ENCODE data around the gene MRPL54.
"Not testable (repeated sequence)": the region's sequence is repeated elsewhere in the genome, so short reads cannot be mapped to it uniquely, and the experiment has no call there.

The MRPL54 gene

DNA sequence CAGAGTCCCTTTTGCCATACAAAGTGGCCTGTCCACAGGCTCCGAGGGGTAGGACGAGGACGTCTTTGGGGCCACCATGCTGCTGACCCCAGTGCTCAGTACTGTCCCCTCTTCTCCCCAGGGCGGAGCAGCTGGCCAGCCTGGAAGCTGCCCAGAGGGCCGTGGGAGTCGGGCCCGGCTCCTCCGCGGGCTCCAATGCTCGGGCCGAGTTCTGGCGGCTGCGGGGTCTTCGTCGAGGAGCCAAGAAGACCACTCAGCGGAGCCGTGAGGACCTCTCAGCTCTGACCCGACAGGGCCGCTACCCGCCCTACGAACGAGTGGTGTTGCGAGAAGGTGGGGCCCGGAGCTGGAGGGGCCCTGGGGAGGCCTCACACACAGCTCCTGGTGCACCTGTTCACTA is 22.1 kb upstream of the MRPL54 start:
- no peak for DNase-seq (ENCODE audit: low read depth)

DNA sequence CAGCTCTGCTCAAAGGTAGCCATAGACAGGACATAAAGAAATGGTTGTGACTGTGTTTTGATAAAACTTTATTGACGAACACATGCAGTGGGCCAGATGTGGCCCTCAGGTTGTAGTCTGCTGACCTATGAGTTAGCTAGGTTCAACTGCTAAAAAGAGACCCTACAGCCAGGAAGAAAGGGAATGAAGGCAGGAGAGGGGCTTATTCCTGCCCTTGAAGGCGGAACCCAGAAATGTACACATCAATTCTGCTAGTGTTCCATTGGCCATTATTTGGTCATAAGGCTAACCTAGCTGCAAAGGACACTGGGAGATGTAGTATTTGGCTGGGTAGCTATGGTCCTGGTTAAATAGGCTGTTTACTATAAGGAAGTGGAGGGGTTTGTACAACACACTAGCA is 19.0 kb upstream of the MRPL54 start:
- DNase-seq (ENCODE audit: low read depth): no peak

DNA sequence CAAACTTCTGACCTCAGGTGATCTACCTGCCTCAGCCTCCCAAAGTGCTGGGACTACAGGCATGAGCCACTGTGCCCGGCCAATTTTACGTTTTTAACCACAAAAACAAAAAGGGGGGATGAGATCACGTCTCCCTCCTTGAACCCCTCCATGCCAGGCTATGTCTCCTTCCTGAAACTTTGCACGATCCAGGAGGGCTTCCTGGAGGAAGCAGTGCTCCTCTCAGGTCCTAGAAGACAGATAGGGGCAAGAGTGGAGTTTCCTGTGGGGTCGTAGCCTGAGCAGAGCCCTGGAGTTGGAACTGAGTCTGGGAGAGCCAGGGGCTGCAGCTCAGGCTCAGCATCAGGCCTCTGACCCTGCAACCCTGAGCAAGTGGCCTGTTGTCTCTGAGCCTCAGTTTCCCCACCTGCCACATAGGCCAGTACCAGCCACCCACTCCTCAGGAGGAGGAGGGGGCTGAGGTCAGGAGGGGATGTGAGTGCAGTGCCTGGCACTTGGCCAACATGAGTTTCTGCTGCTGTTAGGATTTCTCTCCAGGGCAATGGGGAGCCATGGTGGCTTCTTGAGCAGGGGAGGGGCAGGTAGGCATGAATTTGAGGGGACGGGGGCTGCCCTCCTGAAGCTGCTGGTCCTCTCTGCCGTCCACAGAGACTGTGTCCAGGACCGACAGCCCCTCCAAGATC is 17.0 kb upstream of the MRPL54 start:
- no peak for DNase-seq (ENCODE audit: low read depth)

DNA sequence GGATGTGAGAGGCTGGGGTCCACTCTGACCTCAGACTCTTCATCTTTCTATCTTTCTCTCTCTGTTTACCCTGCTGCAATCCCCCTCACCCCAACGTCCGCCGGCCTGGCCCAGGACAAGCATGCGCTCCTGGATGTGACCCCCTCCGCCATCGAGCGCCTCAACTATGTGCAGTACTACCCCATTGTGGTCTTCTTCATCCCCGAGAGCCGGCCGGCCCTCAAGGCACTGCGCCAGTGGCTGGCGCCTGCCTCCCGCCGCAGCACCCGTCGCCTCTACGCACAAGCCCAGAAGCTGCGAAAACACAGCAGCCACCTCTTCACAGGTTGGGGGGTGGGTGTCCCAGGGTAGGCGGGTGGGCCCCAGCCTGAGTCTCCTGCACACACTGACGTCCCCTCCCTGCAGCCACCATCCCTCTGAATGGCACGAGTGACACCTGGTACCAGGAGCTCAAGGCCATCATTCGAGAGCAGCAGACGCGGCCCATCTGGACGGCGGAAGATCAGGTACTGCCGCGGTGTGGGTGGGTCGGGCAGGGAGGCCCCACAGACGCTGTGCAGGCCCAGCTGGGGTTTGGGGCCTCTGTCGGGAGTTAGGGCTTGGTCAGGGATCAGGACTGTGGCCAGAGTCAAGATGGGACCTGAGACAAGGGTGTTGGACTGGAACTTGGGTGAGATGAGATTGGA is 16.0 kb upstream of the MRPL54 start:
- no peak for DNase-seq (ENCODE audit: low read depth)

DNA sequence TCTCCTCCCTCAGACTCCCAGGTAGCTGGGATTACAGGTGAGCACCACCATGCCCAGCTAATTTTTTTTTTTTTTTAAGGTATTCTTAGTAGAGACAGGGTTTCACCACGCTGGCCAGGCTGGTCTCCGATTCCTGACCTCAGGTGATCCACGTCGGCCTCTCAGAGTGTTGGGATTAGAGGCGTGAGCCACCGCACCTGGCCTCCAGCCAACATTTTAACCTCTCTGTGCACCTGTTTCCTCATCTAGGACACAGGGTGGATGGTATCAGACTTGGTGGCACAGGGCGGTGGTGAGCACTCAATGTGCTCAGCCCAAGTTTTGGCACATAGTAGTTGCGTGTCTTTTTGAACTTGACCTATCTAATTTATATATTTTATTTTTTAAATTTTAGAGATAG is 13.5 kb upstream of the MRPL54 start:
- DNase-seq (ENCODE audit: low read depth): no peak

DNA sequence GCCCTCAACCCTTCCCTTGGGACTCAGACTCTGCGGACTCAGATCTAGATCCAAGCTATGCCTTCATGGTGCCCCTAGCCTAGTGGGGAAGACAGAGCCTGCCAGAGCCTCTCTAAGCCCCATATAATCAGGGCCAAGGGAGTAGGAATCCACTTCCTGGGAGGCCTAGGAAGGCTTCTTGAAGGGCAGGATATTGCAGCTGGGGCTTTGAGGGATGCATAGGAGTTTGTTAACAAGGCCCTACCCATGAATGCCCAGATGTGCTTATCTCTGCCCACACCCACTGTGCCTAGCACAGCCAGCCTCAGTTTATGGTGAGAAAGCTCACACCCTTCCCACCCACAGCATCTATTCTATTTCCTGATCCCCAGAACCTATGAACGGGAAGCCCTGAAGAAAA is 12.3 kb upstream of the MRPL54 start:
- no peak for DNase-seq (ENCODE audit: low read depth)

DNA sequence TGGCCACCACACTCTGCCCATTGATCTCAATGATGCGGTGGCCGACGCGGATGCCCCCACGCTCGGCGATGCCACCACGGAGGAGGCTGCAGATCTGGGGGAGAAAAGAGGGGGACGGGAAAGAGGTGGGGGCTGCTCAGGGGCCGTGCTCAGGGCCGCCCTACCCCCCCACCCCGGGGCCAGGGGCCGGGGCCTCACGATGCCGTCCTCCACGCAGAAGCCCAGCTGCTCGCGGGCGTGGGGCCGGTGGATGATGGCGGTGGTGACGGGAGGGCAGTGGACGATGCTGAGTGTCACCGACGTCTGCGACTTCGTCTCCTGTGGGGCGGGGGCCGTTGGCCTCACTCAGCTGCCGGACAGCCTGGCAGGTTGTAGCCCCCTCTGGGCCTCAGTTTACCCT is 11.2 kb upstream of the MRPL54 start:
- no peak for DNase-seq (ENCODE audit: low read depth)

DNA sequence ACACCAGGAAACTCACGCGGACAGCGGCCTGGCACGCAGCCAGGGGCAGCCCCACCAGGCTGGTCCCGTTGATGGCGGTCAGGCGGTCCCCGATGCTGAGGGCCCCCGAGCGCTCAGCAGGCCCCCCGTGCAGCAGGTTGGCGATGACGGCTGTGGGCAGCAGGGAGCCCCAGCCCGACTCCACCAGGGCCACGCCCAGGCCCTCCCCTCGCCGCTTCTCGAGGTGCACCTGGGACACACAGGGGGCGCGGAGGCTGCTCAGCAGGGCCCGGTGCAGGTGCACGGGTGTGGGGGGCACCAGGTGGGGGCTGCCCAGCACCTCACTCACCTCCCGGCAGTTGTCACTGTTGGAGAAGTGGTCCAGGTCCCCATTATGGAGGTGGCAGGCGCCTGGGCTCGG is 10.0 kb upstream of the MRPL54 start:
- no peak for DNase-seq (ENCODE audit: low read depth)

DNA sequence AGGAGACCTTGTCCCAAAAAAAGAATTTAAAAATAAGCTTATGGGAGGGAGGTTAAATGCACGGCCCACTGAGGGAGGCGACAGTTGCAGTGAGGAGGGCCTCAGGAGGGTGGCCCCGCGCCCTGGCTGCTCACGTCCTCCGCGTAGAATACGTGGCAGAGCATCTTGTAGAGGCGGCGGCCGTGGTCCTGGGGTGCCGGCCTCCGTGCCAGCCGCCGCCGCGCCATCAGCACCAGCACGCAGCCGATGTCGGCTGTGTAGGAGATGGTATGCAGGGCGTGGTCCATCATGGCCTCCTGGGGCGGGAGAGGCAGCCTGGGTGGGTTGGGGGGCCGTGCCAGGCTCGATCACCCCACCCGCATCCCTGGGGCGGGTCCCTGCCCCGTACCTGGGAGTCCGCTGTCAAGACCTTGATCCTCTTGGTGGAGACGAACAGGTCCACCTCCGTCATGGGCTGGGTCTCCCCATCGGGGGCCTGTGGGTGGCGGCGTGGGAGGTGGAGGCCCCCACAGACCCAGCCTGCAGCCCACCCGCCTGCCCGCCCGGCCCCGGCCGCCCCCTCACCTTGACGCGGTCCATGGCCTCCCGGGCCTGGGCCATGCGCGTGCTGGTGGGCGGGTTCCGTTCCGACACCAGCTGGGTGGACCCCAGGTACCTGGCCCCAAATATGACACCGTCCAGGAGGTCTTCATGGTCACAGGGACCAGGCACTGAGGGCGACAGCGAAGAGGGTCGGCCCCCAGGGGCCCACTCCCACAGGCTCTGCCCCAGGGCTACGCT is 8.7 kb upstream of the MRPL54 start:
- DNase-seq (ENCODE audit: low read depth): no peak

DNA sequence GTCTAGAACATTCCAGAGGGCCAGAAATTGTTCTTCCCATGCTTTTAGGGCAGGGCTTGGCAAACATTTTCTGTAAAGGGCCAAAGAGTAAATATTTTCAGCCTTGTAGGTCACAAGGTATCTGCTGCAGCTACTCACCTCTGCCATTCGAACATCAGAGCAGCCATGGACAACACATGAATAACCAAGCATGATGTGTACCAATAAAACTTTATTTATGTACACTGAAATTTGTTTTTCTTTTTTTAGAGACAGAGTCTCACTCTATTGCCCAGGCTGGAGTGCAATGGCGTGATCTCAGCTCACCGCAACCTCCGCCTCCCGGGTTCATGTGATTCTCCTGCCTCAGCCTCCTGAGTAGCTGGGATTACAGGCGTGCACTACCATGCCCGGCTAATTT is 4.8 kb upstream of the MRPL54 start:
- not testable (repeated sequence) for DNase-seq (ENCODE audit: low read depth)

DNA sequence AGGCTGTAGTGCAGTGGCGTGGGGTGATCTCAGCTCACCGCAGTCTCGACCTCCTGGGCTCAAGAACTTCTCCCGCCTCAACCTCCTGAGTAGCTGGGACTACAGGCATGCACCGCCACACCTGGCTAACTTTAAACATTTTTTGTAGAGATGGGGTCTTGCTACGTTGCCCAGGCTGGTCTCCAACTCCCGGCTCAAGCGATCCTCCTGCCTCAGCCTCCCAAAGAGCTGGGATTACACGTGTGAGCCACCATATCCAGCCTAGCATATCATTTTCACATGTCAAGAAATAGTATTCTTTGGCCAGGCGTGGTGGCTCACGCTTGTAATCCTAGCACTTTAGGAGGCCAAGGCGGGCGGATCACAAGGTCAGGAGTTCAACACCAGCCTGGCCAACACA is 4.2 kb upstream of the MRPL54 start:
- DNase-seq (ENCODE audit: low read depth): not testable (repeated sequence)

DNA sequence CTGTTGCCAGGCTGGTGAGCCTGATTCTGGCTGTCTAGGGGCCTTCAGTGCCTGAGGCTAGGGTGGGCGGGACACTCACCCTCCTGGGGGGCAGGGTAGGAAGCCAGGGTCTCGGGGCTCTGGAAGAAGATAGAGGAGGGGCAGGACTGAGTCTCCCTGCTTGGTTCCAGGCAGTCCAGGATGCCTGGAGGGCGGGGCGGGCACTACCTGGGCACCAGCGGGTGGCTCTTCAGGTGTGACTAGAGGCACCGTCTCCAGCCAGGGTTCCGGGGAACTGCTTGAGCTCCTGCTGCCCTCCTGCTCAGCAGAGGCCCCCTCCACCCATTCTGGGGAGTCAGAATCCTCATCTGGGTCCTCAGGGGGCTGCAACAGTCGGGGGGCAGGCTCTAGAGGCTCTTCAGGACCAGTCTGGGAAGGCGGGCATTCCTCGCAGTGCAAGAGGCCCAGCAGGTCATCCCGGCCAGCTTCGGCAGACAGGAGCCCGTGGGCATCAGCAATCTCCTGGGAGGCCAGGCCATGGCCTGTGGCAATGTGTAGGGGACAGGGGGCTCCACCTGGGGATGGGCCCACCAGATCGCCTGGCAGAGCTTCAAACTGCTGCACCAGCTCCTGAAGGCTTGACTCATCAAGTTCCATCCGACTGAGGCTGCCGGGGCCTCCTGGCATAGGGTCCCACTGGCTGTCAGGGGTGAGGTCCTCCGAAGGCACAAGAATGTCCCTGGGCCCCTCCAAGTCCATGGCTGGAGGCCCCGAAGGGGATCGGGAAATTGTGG is 2.8 kb upstream of the MRPL54 start:
- DNase-seq (ENCODE audit: low read depth): no peak

DNA sequence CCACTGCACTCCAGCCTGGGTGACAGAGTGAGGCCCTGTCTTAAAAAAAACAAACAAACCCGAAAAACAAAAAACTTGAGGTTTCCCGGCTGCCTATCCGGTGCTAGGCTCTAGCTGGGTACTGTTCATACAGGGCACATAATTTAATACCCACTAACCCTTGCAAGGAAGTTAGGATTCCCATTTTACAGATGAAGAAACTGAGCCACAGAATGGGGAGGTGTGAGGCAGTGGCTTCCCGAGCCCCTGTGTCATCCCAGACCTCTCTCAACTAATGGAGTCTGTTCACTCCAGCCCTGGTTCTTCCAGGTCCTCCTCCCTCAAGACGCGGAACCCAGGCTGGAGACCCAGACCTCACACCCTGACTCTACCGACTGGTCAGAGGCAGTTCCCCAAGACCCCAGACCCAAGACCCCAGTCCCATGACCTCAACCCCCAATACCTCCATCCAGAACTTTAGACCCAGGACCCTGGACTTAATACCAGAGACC is 1.6 kb upstream of the MRPL54 start:
- no peak for DNase-seq (ENCODE audit: low read depth)

DNA sequence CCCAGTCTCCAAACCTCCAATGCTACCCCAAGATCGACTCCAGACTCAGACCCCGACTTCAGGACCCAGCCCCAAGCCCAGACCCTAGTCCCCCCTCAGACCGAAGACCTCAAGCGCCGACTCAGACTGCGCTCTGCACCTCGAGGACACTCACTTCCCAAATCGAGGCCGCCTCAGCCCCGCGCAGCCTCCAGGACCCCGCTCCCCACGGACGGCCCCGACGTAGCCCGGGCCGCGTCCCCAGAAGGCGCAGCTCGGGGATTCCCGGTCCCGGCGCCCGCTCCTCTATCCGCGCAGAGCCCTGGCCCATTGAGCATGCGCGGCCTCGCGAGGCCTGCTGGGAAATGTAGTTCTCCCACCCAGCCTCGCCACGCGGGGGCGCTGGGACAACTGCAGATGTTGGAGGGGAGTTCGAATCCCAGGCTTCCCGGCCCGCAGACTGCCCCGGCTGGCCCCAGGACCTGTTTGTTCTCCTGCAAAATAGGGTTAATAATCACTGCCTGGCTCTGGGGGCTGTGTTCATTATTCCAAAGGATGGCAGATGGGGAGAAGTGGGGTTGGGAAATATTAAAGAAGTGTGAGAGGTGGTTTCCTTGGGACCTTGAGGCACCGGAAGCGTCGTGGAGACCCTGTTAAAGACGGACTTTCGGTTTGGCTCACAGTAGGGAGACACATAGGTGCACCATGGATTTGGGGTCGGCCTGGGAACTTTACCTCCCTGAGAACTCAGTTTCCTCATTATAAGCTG is 926 bp upstream of the MRPL54 start, which contains the start of gene APBA3:
Gene APBA3, minus strand, starts transcription at position 311 of the 748 bp plus-strand sequence. CDS start 1,428 bp downstream, outside the sequence.
- peak; percentile 98 for DNase-seq (ENCODE audit: low read depth)

DNA sequence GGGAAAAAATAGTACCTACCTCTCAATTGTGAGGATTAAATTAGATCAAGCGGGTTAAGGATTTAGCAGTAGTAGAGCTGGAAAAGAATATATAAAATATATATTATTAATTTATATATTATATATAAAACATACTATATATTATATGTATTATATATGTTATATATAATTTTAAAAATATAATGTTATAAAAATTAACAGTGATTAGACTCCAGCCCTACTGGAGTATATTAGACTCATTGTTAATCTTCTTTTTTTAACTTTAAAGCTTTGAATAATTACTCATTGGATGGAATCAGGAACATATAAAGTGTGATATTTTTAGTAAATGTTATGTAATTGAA is 380 bp upstream of the MRPL54 start:
- DNase-seq (ENCODE audit: low read depth): no peak

DNA sequence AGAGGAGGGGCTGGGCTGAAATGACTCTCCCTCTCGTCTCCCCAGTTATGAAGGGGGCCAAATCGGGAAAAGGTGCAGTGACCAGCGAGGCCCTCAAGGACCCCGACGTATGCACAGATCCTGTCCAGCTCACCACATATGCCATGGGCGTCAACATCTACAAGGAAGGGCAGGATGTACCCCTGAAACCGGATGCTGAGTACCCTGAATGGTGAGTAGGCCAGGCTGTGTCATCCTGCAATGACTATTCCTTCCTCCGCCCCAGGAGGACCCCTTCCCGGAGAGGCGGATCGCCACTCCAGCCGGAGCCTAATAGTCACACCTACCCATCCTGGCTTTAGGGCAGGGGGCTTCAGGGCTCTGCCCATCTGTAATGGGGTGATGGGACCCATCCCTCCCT is 2.6 kb downstream of the MRPL54 start:
- no peak for DNase-seq (ENCODE audit: low read depth)

DNA sequence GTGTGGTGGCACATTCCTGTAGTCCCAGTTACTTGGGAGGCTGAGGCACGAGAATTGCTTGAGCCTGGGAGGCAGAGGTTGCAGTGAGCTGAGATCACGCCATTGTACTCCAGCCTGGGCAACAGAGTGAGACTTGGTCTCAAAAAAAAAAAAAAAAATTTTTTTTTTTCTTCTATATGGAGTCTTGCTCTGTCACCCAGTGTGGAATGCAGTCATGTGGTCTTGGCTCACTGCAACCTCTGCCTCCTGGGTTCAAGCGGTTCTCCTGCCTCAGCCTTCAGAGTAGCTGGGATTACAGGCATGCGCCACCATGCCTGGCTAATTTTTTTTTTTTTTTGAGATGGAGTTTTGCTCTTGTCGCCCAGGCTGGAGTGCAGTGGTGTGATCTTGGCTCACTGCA is 3.3 kb downstream of the MRPL54 start:
- not testable (repeated sequence) for DNase-seq (ENCODE audit: low read depth)

DNA sequence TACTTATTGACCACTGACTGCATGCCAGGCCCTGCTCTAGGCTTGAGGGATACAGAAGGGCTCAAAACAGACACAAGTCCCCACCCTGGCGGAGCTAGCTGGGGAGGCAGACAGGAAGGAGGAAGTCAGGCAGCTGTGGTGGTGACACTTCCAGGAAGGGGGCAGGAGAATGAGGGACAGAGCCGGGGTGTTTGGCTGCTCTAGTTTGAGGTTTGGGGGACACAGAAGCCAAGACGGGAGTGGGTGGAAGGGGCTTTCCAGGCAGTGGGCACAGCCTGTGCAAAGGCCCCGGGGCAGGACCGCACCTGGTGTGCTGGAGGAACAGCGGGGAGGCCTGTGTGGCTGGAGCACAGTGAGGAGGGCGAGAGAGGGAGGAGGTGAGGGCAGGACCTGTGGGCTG is 4.0 kb downstream of the MRPL54 start:
- DNase-seq (ENCODE audit: low read depth): no peak

DNA sequence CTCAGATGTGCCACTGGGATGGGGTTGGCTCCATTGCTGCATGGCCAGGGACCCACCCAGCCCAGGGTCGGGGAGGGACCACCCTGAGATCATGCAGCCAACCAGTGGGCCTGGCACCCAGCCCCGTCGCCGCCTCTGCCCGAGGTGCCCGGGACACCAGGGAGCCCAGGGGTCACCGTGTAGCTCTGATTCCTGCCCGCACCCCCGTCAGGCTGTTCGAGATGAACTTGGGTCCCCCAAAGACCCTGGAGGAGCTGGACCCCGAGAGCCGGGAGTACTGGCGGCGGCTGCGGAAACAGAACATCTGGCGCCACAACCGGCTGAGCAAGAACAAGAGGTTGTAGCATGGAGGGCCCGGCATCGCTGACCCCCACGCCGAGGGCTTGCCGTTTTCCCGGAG is 4.6 kb downstream of the MRPL54 start:
- DNase-seq (ENCODE audit: low read depth): no peak

DNA sequence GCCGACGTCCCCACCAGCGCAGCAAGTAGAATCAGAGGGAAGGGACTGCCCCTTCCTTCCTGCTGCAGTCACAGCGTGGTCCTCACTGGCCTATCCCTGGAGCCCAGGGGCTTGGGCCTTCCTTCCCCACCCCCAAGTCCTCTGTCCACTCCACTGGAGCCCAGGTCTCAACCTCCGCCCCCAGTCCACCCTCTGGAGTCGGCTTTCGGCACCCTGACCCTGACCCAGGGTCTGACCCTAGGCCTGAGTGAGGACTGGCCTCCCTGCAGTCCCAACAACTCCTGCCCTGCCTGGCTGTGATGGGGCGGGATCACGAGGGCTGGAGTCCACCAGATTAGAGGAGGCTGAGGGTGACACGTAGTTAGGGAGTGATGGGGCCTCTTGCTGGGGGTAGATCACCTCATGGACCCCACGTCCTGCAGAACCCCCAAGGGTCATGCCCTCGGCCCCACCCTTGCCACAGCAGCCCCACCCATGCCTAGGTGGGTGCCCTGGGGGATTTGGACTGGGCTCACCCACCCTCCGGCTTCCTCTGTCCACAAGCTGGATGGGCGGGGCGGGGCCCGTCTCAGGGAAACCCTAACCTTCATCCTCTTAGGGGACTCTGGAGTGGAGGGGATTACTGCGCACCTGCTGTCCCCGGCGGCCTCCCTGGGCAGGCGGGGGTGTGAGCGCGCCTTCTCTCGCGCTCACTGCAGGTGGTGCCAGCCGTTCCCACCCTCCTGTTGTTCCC is 5.7 kb downstream of the MRPL54 start:
- no peak for DNase-seq (ENCODE audit: low read depth)

DNA sequence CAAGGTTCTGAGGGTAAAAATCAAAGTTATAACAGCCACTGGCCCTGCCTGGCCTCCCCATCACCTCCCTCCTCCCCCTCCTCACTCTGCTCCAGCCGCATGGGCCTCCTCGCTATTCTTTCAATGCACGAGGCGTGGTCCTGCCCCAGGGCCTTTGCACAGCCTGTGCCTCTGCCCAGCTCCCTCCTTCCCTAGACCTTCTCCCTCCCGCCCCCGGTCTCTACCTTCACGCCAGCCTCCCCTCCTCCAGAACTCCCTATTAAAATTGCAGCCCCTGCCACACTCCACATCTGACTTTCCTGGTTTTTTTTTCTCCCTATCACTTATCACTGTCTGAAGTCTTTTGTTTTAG is 6.2 kb downstream of the MRPL54 start:
- no peak for DNase-seq (ENCODE audit: low read depth)
